Esophagus muscularis mucosa (tissue), 4 donors: Measurements from ENCODE around the gene ARHGAP8. TPM values are rescaled to one million over a fixed set of nuclear protein-coding genes. Genes with fewer than 3 reads are reported as not detected.

Experiments
- DNase-seq: peaks from one replicate; pipeline ENCODE4 v3.0.0-alpha.2; 2017; ENCODE audit errors: extremely low spot score
- H3K27ac ChIP-seq, 4 donors: fragments of 200-600 bp; sonication (generic); replicated peaks in 1 of 4; 1 replicate in 3 of 4; 2 replicates in 1 of 4; pipeline ENCODE4 v1.5.1; 2016 to 2019; ENCODE audit warnings: mild to moderate bottlenecking in 1 of 4
- H3K27me3 ChIP-seq, 4 donors: fragments of 200-600 bp; sonication (generic); one replicate each; pipeline versions ENCODE4 v1.5.1 to v1.6.0; 2016 to 2019
- H3K36me3 ChIP-seq, 4 donors: fragments of 200-600 bp; sonication (generic); one replicate each; pipeline ENCODE4 v1.5.1; 2016 to 2019
- H3K4me1 ChIP-seq, 4 donors: fragments of 200-600 bp; sonication (generic); one replicate each; pipeline ENCODE4 v1.5.1; 2016 to 2019
- H3K4me3 ChIP-seq, 4 donors: fragments of 200-600 bp; sonication (generic); 1 replicate in 2 of 4; 2 replicates in 2 of 4; pipeline ENCODE4 v1.5.1; 2016 to 2019; ENCODE audit warnings: mild to moderate bottlenecking in 4 of 4, moderate library complexity in 1 of 4
- H3K9me3 ChIP-seq, 4 donors: fragments of 200-600 bp; sonication (generic); 1 replicate in 3 of 4; 2 replicates in 1 of 4; pipeline ENCODE4 v1.5.1; 2016 to 2019
- CTCF ChIP-seq, 3 experiments: fragments of 200-600 bp in 2 of 3; fragments of 450-650 bp in 1 of 3; sonication (generic) in 2 of 3; IDR thresholded peaks; one replicate each; pipeline ENCODE4 v1.5.1; 2017 to 2019; ENCODE audit warnings: antibody characterized with exemption in 3 of 3, mild to moderate bottlenecking in 2 of 3, moderate library complexity in 1 of 3
- EP300 ChIP-seq: sonication (generic); formaldehyde crosslinking; IDR thresholded peaks from one replicate; pipeline ENCODE4 v1.6.1; 2017; ENCODE audit warnings: antibody characterized with exemption
- POLR2A ChIP-seq: fragments of 450-650 bp; IDR thresholded peaks from one replicate; pipeline ENCODE4 v1.6.1; 2017; ENCODE audit warnings: antibody characterized with exemption, moderate library complexity, mild to moderate bottlenecking, low read depth
- POLR2AphosphoS5 ChIP-seq, 2 donors: sonication (generic); formaldehyde crosslinking; IDR thresholded peaks; one replicate each; pipeline ENCODE4 v1.6.1; 2017; ENCODE audit warnings: antibody characterized with exemption in 2 of 2
- WGBS: methylation state at CpG from one replicate; pipeline ENCODE4 v1.1.5; 2018; 5-methylcytosine and 5-hydroxymethylcytosine counted together
- intact Hi-C: fragments of 100-400 bp; cut with DNase I; formaldehyde crosslinking; loops from one replicate; pipeline ENCODE4 v1.15.1; 2023
- total RNA-seq, 4 donors: library from RNA; depleted of rRNA; stranded (reverse); fragments of >200 nt; gene quantifications; one replicate each; pipeline versions ENCODE4 v1.1.0 to v1.2.1, GENCODE V29; 2016

The ARHGAP8 gene
- total RNA-seq, 4 donors from 2014 or later = 0.33 to 0.58 TPM; not detected in 2

GRCh38 chr22:44732017-44732561, 20.3 kb upstream of the ARHGAP8 start:
- 84% methylated on average over 14 of the region's 21 CpGs for WGBS

GRCh38 chr22:44732661-44733060, 19.7 kb upstream of the ARHGAP8 start:
- 92% methylated on average over 26 of the region's 27 CpGs for WGBS
- no peak for TF ChIP-seq POLR2AphosphoS5 (IDR thresholded peaks at IDR 0.05)
- no peak for TF ChIP-seq EP300
- no peak for TF ChIP-seq CTCF (IDR thresholded peaks at IDR 0.05)
- TF ChIP-seq POLR2A = no peak
- Histone ChIP-seq H3K4me3 (no peak overlapping the region), H3K4me1 (peaks cover 8 to 36% (median 30%) of the 10 kb centered on the region in 4 donors), H3K27ac (no peak overlapping the region), H3K9me3 (no peaks in the 10 kb centered on the region), H3K36me3 (no peaks in the 10 kb centered on the region), H3K27me3 (peaks cover 0 to 64% (median 5%) of the 10 kb centered on the region in 4 donors)
- intact Hi-C loops = no loop called here
- DNase-seq = no peak

More at GRCh38 chr22:44732017-44732561, 20.3 kb upstream of the ARHGAP8 start:
- H3K4me3 ChIP-seq = no peak overlapping the region
- DNase-seq = no peak
- H3K9me3 ChIP-seq = no peaks in the 10 kb centered on the region
- H3K4me1 ChIP-seq = peaks cover 8 to 36% (median 30%) of the 10 kb centered on the region in 4 donors
- peaks cover 0 to 60% (median 3%) of the 10 kb centered on the region in 4 donors for H3K27me3 ChIP-seq
- no peaks in the 10 kb centered on the region for H3K36me3 ChIP-seq
- TF ChIP-seq POLR2AphosphoS5 (IDR thresholded peaks at IDR 0.05) (no peak), EP300 (no peak), POLR2A (no peak), CTCF (IDR thresholded peaks at IDR 0.05) (no peak)
- intact Hi-C loops = no loop called here
- H3K27ac ChIP-seq = no peak overlapping the region

- DNase-seq = no peak
- intact Hi-C loops = no loop called here
- H3K9me3 ChIP-seq = no peaks in the 10 kb centered on the region
- 97% methylated on average over 9 of the region's 14 CpGs for WGBS
- H3K4me3 ChIP-seq = no peak overlapping the region
- H3K36me3 ChIP-seq = no peaks in the 10 kb centered on the region
- peaks cover 0 to 68% (median 9%) of the 10 kb centered on the region in 4 donors for H3K27me3 ChIP-seq
- H3K4me1 ChIP-seq = peaks cover 8 to 32% (median 29%) of the 10 kb centered on the region in 4 donors
- TF ChIP-seq POLR2AphosphoS5 (IDR thresholded peaks at IDR 0.05) (no peak), EP300 (no peak), CTCF (IDR thresholded peaks at IDR 0.05) (no peak), POLR2A (no peak)
- no peak overlapping the region for H3K27ac ChIP-seq
These were observed 18.8 kb upstream of the ARHGAP8 start for GRCh38 chr22:44733426-44734106.

- WGBS = 83% methylated on average over 8 of the region's 8 CpGs
- intact Hi-C loops = no loop called here
- Histone ChIP-seq H3K27me3 (peaks cover 0 to 68% (median 9%) of the 10 kb centered on the region in 4 donors), H3K36me3 (no peaks in the 10 kb centered on the region), H3K4me1 (peaks cover 2 to 24% (median 21%) of the 10 kb centered on the region in 4 donors), H3K9me3 (no peaks in the 10 kb centered on the region), H3K27ac (no peak overlapping the region), H3K4me3 (no peak overlapping the region)
- no peak for TF ChIP-seq CTCF (IDR thresholded peaks at IDR 0.05)
- TF ChIP-seq POLR2AphosphoS5 (IDR thresholded peaks at IDR 0.05) = no peak
- TF ChIP-seq EP300 = no peak
- TF ChIP-seq POLR2A = no peak
- DNase-seq = no peak
These were observed 18.1 kb upstream of the ARHGAP8 start for GRCh38 chr22:44734278-44734677.
